Parathyroid adenoma (tissue), 2 donors: ENCODE data around the gene HINFP.

Experiments
- H2AFZ ChIP-seq: fragments of 300-600 bp; sonication (generic); one replicate; pipeline ENCODE4 v1.7.0; 2017; ENCODE audit warnings: antibody characterized with exemption, mild to moderate bottlenecking
- H3K27ac ChIP-seq: fragments of 300-600 bp; sonication (generic); one replicate; pipeline ENCODE4 v1.7.0; 2017
- H3K27me3 ChIP-seq: fragments of 300-600 bp; sonication (generic); one replicate; pipeline ENCODE4 v1.7.0; 2017; ENCODE audit warnings: low read length; ENCODE audit not compliant: control insufficient read depth, insufficient read depth
- H3K36me3 ChIP-seq: fragments of 300-600 bp; sonication (generic); one replicate; pipeline ENCODE4 v1.7.0; 2017; ENCODE audit warnings: low read length; ENCODE audit not compliant: control insufficient read depth, insufficient read depth
- H3K4me1 ChIP-seq: fragments of 300-600 bp; sonication (generic); one replicate; pipeline ENCODE4 v1.7.0; 2017; ENCODE audit warnings: control low read depth
- H3K4me2 ChIP-seq: fragments of 300-600 bp; sonication (generic); one replicate; pipeline ENCODE4 v1.7.0; 2017; ENCODE audit warnings: low read length
- H3K4me3 ChIP-seq: fragments of 300-600 bp; sonication (generic); one replicate; pipeline ENCODE4 v1.7.0; 2017; ENCODE audit warnings: low read depth, low read length
- H3K79me2 ChIP-seq: fragments of 300-600 bp; sonication (generic); one replicate; pipeline ENCODE4 v1.7.0; 2017; ENCODE audit warnings: control low read depth
- H3K9ac ChIP-seq: fragments of 300-600 bp; sonication (generic); one replicate; pipeline ENCODE4 v1.7.0; 2017; ENCODE audit warnings: mild to moderate bottlenecking
- H3K9me3 ChIP-seq: fragments of 300-600 bp; sonication (generic); one replicate; pipeline ENCODE4 v1.7.0; 2017; ENCODE audit warnings: low read length; ENCODE audit not compliant: control insufficient read depth
- CTCF ChIP-seq: fragments of 300-600 bp; sonication (generic); IDR thresholded peaks from one replicate; pipeline ENCODE4 v1.7.0; 2017; ENCODE audit warnings: antibody characterized with exemption, mild to moderate bottlenecking
- donor health status: primary hyperparathyroidism.

HINFP gene

DNA sequence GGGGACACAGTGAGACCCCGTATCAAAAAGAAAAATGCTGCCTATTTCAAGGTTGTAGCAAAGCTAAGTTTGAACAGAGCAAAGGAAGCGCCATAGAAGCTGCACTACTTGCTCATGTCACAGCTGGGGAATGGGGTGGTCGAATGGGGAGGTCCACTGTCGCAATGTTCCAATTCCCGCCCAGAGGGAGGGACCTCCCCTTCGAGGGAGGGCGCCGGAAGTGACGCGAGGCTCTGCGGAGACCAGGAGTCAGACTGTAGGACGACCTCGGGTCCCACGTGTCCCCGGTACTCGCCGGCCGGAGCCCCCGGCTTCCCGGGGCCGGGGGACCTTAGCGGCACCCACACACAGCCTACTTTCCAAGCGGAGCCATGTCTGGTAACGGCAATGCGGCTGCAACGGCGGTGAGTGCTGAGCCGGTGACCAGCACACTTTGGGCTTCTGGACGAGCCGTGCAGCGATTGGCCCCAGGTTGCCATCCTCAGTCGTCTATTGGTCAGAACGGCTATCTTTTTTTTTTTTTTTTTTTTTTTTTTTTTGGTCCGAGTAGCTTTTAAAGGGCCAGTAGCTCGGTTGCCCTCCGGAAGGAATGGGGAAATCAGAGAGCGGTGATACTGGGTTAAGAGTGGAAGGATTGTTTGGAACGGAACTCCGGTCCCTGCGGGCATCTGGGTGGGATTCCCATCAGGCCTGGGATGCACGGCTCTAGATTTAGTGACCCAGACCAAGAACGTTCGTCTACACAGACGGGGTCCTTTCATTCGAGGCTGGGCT is 36.5 kb upstream of the HINFP start, which contains the start of gene HMBS:
Gene HMBS (plus strand): TSS at position 219 of the 774 bp plus-strand sequence. CDS start 153 bp downstream, at position 372.
- Histone ChIP-seq H3K36me3 (no peaks in the 10 kb centered on the region), H3K4me2 (peak within 1 kb of the TSS; percentile 75), H3K4me1 (peaks cover 7% of the 10 kb centered on the region), H3K27ac (peak within 1 kb of the TSS; percentile 78), H3K9me3 (no peaks in the 10 kb centered on the region), H3K9ac (no peak within 1 kb of the TSS), H3K27me3 (no peaks in the 10 kb centered on the region), H3K79me2 (no peaks in the 10 kb centered on the region), H3K4me3 (peak within 1 kb of the TSS; percentile 90), H2AFZ (peak within 1 kb of the TSS; percentile 95)
- no peak for TF ChIP-seq CTCF

DNA sequence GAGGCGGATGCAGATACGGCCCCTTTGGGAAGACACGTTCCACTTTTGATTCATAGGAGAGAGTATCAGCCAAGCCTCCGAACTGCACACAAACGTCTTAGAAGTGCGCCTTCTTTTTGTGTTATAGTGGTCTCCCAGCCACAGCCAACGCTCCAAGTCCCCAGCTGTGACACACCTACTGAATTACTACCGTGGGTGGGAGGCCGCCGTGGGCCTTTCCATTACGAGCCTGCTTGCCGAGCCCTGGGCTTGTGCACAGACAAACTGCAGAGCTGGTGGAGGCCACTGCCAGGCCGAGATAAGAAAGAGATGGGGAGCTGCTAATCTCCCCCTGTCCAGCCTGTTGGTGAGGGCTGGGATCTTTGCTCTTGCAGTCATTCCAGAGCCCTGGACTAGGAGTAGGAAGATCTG is 35.9 kb upstream of the HINFP start:
- Histone ChIP-seq H3K27ac (peak overlapping the region; percentile 78), H3K9ac (no peak overlapping the region), H3K4me2 (peak overlapping the region; percentile 75), H2AFZ (peak overlapping the region; percentile 95), H3K27me3 (no peaks in the 10 kb centered on the region), H3K9me3 (no peaks in the 10 kb centered on the region), H3K4me3 (peak overlapping the region; percentile 90), H3K4me1 (peaks cover 7% of the 10 kb centered on the region), H3K36me3 (no peaks in the 10 kb centered on the region), H3K79me2 (no peaks in the 10 kb centered on the region)
- no peak for TF ChIP-seq CTCF

GRCh38 chr11:119087123-119087522 is 34.3 kb upstream of the HINFP start:
- Histone ChIP-seq H3K36me3 (no peaks in the 10 kb centered on the region), H3K4me2 (no peak overlapping the region), H3K27ac (no peak overlapping the region), H3K79me2 (no peaks in the 10 kb centered on the region), H3K4me1 (peaks cover 7% of the 10 kb centered on the region), H3K9me3 (no peaks in the 10 kb centered on the region), H3K4me3 (no peak overlapping the region), H3K27me3 (no peaks in the 10 kb centered on the region), H3K9ac (no peak overlapping the region), H2AFZ (no peak overlapping the region)
- TF ChIP-seq CTCF, result no peak

DNA sequence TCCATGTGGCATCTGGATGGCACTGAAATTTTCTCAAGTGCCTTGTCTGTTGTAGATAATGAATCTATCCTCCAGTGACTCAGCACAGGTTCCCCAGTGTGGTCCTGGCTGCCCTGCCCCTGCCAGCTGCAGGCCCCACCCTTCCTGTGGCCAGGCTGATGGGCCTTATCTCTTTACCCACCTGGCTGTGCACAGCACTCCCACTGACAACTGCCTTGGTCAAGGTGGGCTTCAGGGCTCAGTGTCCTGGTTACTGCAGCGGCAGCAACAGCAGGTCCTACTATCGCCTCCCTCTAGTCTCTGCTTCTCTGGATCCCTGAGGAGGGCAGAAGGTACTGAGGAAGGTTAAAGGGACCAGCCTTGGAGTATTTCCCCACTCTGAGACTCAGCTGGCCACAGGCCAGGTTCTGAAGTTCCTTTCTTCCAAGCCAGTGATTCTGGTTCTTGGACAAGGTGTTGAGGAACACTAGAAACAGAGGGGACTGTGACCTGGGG is 33.6 kb upstream of the HINFP start:
- no peaks in the 10 kb centered on the region for H3K36me3 ChIP-seq
- H3K4me1 ChIP-seq, result peaks cover 7% of the 10 kb centered on the region
- H3K27ac ChIP-seq, result no peak overlapping the region
- no peak overlapping the region for H3K4me3 ChIP-seq
- no peak overlapping the region for H3K4me2 ChIP-seq
- no peaks in the 10 kb centered on the region for H3K27me3 ChIP-seq
- no peak overlapping the region for H3K9ac ChIP-seq
- H3K79me2 ChIP-seq, result no peaks in the 10 kb centered on the region
- H2AFZ ChIP-seq, result no peak overlapping the region
- no peak for TF ChIP-seq CTCF
- no peaks in the 10 kb centered on the region for H3K9me3 ChIP-seq

DNA sequence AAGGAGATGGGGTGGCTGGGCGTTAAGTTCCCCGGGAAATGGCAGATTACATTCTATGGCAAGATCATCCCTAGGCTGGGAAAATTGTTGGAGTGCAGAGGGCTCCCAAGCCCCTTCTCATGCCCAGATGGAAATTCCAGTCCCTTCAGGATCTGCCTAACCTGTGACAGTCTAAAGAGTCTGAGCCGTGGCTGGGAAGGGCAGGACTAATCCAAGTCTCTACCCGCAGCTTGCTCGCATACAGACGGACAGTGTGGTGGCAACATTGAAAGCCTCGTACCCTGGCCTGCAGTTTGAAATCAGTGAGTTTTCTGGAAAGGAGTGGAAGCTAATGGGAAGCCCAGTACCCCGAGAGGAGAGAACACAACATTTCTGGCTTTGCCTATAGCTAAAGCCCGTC is 33.0 kb upstream of the HINFP start:
- Histone ChIP-seq H2AFZ (no peak overlapping the region), H3K27ac (no peak overlapping the region), H3K4me3 (no peak overlapping the region), H3K4me1 (peaks cover 10% of the 10 kb centered on the region), H3K4me2 (no peak overlapping the region), H3K36me3 (no peaks in the 10 kb centered on the region), H3K79me2 (no peaks in the 10 kb centered on the region), H3K9me3 (no peaks in the 10 kb centered on the region), H3K9ac (no peak overlapping the region), H3K27me3 (no peaks in the 10 kb centered on the region)
- no peak for TF ChIP-seq CTCF
